K562 (cell line): ENCODE measurements around the gene ATP5F1D. TPM values are rescaled to one million over a fixed set of nuclear protein-coding genes. Genes with fewer than 3 reads are reported as not detected.
A peak's percentile ranks its signal among the peaks of the same experiment; 100 is the strongest.

ENCODE experiments used
- ATAC-seq: fragments of 200-7000 bp; cut with Tn5 transposase; 3 replicates; pipeline ENCODE4 v1.9.1; 2020; ENCODE audit warnings: moderate library complexity
- BruUV-seq: library from RNA; stranded (reverse); fragments of 400-500 nt; replicated peaks from 2 replicates; lab custom pipeline; 2021; lab: Mats Ljungman, UMichigan
- CTCF ChIA-PET: fragments of 300-600 bp; formaldehyde crosslinking; extraction: SDS; loops from one replicate; lab custom pipeline; 2021; ENCODE audit warnings: low intra/inter-chr PET ratio; lab: Yijun Ruan, JAX
- POLR2A ChIA-PET: fragments of 300-600, 350-650 bp; sonication (Branson Sonifier 250); formaldehyde crosslinking; extraction: SDS; loops from one replicate; lab custom pipeline; 2021; ENCODE audit warnings: antibody characterized with exemption, inconsistent platforms; lab: Yijun Ruan, JAX
- DNase-seq, 4 experiments: peaks; one replicate each; pipeline versions ENCODE4 v3.0.0 to v3.0.0-alpha.2; 2011 to 2018; ENCODE audit warnings: low spot score in 3 of 4, mixed read lengths in 3 of 4; ENCODE audit errors: extremely low read depth in 1 of 4
- FAIRE-seq: peaks from 2 replicates; lab custom pipeline; 2011; peaks lifted over from hg19 to GRCh38; lab: Jason Lieb, UNC
- H2AFZ ChIP-seq: 2 replicates; pipeline ENCODE4 v1.6.0; 2011; ENCODE audit warnings: low read depth, low read length, control low read depth, inconsistent platforms
- H3K27ac ChIP-seq: fragments of 200-600 bp; 3 replicates; pipeline ENCODE4 v1.8.0; 2011; ENCODE audit warnings: low read depth, mild to moderate bottlenecking, control low read depth, inconsistent platforms, low read length, moderate library complexity, mixed read lengths; ENCODE audit errors: extremely low read depth
- H3K27me3 ChIP-seq, 2 experiments: fragments of 300-600 bp in 1 of 2; 2 replicates in 1 of 2; 3 replicates in 1 of 2; pipeline versions ENCODE4 v1.6.0 to v1.8.0; 2011; ENCODE audit warnings: inconsistent platforms in 2 of 2, low read length in 2 of 2, mild to moderate bottlenecking in 1 of 2, mixed read lengths in 1 of 2, moderate library complexity in 1 of 2; ENCODE audit not compliant: control insufficient read depth in 2 of 2, insufficient read depth in 2 of 2
- H3K36me3 ChIP-seq: fragments of 300-600 bp; 3 replicates; pipeline ENCODE4 v1.8.0; 2011; ENCODE audit warnings: mild to moderate bottlenecking, low read length, inconsistent platforms; ENCODE audit not compliant: control insufficient read depth, insufficient read depth
- H3K4me1 ChIP-seq, 2 experiments: fragments of 200-600 bp in 1 of 2; replicated peaks in 1 of 2; 2 replicates in 1 of 2; 3 replicates in 1 of 2; pipeline versions ENCODE4 v1.5.1 to v1.8.0; 2011; ENCODE audit warnings: inconsistent platforms in 2 of 2, low read length in 2 of 2, mild to moderate bottlenecking in 1 of 2, mixed read lengths in 1 of 2, moderate library complexity in 1 of 2; ENCODE audit not compliant: control insufficient read depth in 2 of 2, insufficient read depth in 2 of 2
- H3K4me2 ChIP-seq: 2 replicates; pipeline ENCODE4 v1.6.1; 2011; ENCODE audit warnings: low read length, control low read depth, inconsistent platforms, mixed read lengths; ENCODE audit not compliant: insufficient read depth
- H3K4me3 ChIP-seq: fragments of 200-600 bp; sonication (generic), shearing (Covaris generic); 2 replicates; pipeline ENCODE4 v1.5.1; 2016; ENCODE audit warnings: control low read depth, inconsistent platforms
- H3K79me2 ChIP-seq: fragments of 200-600 bp; 3 replicates; pipeline ENCODE4 v1.8.0; 2011; ENCODE audit warnings: low read length, inconsistent platforms; ENCODE audit not compliant: control insufficient read depth, insufficient read depth
- H3K9ac ChIP-seq, 2 experiments: 2 replicates each; pipeline versions ENCODE4 v1.6.0 to v1.6.1; 2011; ENCODE audit warnings: low read depth in 2 of 2, low read length in 2 of 2, control low read depth in 1 of 2, inconsistent platforms in 1 of 2, mild to moderate bottlenecking in 1 of 2, mixed read lengths in 1 of 2; ENCODE audit not compliant: insufficient read depth in 1 of 2
- H3K9me1 ChIP-seq: one replicate; pipeline ENCODE4 v1.6.0; 2011; ENCODE audit warnings: inconsistent platforms, mild to moderate bottlenecking, low read length, moderate library complexity; ENCODE audit not compliant: control insufficient read depth, insufficient read depth
- H3K9me3 ChIP-seq: replicated peaks from 2 replicates; pipeline ENCODE4 v1.5.1; 2011; ENCODE audit warnings: low read depth, low read length, inconsistent platforms; ENCODE audit not compliant: control insufficient read depth, insufficient read depth
- H4K20me1 ChIP-seq: replicated peaks from 2 replicates; pipeline ENCODE4 v1.6.1; 2011; ENCODE audit warnings: low read length, inconsistent platforms, mixed read lengths; ENCODE audit not compliant: control insufficient read depth, insufficient read depth
- BCLAF1 ChIP-seq, 2 experiments: fragments of 450-650 bp in 1 of 2; IDR thresholded peaks; 2 replicates each; pipeline ENCODE4 v1.6.1; 2011 to 2017; ENCODE audit warnings: low read depth in 2 of 2, antibody characterized with exemption in 1 of 2, borderline replicate concordance in 1 of 2, low read length in 1 of 2, mild to moderate bottlenecking in 1 of 2, mixed read lengths in 1 of 2; ENCODE audit not compliant: control insufficient read depth in 1 of 2
- ILK ChIP-seq: fragments of 450-650 bp; IDR thresholded peaks from 2 replicates; pipeline ENCODE4 v1.6.1; 2016; ENCODE audit warnings: missing genetic modification characterization, low read depth, mild to moderate bottlenecking, missing compliant biosample characterization, moderate library complexity, borderline replicate concordance
- POLR2AphosphoS5 ChIP-seq: IDR thresholded peaks from 2 replicates; pipeline ENCODE4 v1.6.1; 2011; ENCODE audit warnings: mild to moderate bottlenecking, low read depth, low read length, moderate library complexity; ENCODE audit not compliant: control insufficient read depth, insufficient read depth
- POLR2B ChIP-seq: fragments of 450-650 bp; IDR thresholded peaks from 2 replicates; pipeline ENCODE4 v1.6.1; 2018; ENCODE audit warnings: low read depth; ENCODE audit not compliant: partially characterized antibody
- RBFOX2 ChIP-seq: fragments of 200-400 bp; formaldehyde crosslinking; IDR thresholded peaks from 2 replicates; pipeline ENCODE4 v1.6.1; 2017; ENCODE audit warnings: low read depth, mild to moderate bottlenecking, low read length, moderate library complexity
- RBM22 ChIP-seq: fragments of 200-400 bp; formaldehyde crosslinking; IDR thresholded peaks from 2 replicates; pipeline ENCODE4 v1.6.1; 2018; ENCODE audit warnings: low read length, low read depth; ENCODE audit not compliant: poor library complexity, severe bottlenecking
- SIN3A ChIP-seq, 2 experiments: fragments of 150-350 bp in 1 of 2; IDR thresholded peaks; 2 replicates each; pipeline ENCODE4 v1.6.1; 2011 to 2016; ENCODE audit warnings: borderline replicate concordance in 2 of 2, low read depth in 2 of 2, low read length in 2 of 2, mild to moderate bottlenecking in 2 of 2, moderate library complexity in 2 of 2; ENCODE audit not compliant: control insufficient read depth in 1 of 2
- VEZF1 ChIP-seq: fragments of 200-800 bp; sonication (Bioruptor generic); IDR thresholded peaks from 2 replicates; pipeline ENCODE4 v1.6.1; 2017; ENCODE audit warnings: missing genetic modification characterization, missing compliant biosample characterization
- WGBS: fragments of 100-300 bp; shearing (Covaris generic); methylation state at CpG from one replicate; pipeline ENCODE4 v1.1.6; 2016; ENCODE audit warnings: low coverage, mixed read lengths; ENCODE audit not compliant: insufficient coverage; ENCODE audit errors: missing lambda C conversion rate; 5-methylcytosine and 5-hydroxymethylcytosine counted together
- in situ Hi-C: fragments of 300-500 bp; cut with MboI; formaldehyde crosslinking; loops from 4 replicates; pipeline ENCODE4 v1.15.0; 2018; ENCODE audit warnings: inconsistent platforms, mixed read lengths
- intact Hi-C: fragments of 100-400 bp; cut with micrococcal nuclease; formaldehyde crosslinking; loops from 2 replicates; pipeline ENCODE4 v1.14.2; 2022
- polyA plus RNA-seq, 8 experiments: library from polyadenylated mRNA; depleted of rRNA in 4 of 8; stranded (reverse) in 5 of 8; unstranded in 3 of 8; fragments of >200 nt; fragmentation: Nextera tagmentation in 2 of 8; fragmentation: Illumina TruSeq in 1 of 8; extraction: Ambion mirVana in 2 of 8; extraction: Trizol in 1 of 8; gene quantifications; 2 replicates each; pipeline versions ENCODE4 v1.2.1 to v1.2.3, GENCODE V29; 2011 to 2014; ENCODE audit warnings: inconsistent platforms in 1 of 8, missing spikeins in 1 of 8
- total RNA-seq, 7 experiments: library from RNA; depleted of rRNA in 6 of 7; stranded (reverse); fragments of >200 nt in 6 of 7; fragmentation: Illumina TruSeq in 2 of 7; extraction: Trizol in 2 of 7; gene quantifications; 2 replicates each; pipeline versions ENCODE4 v1.2.1 to v1.2.3, GENCODE V29; 2011 to 2021; ENCODE audit warnings: low replicate concordance in 1 of 7
- TF ChIP-seq, protein P1 (sequence below), 2 experiments: fragments of 450-650 bp; IDR thresholded peaks; 2 replicates each; pipeline ENCODE4 v1.6.1; 2016
- TF ChIP-seq, protein P2 (sequence below): fragments of 450-650 bp; IDR thresholded peaks from 2 replicates; pipeline ENCODE4 v1.7.1; 2018; ENCODE audit warnings: mild to moderate bottlenecking, low read depth; ENCODE audit not compliant: partially characterized antibody

The ATP5F1D gene
- total and polyA plus RNA-seq, 9 of the 15 experiments (the other 6 are each of a cell fraction or from before 2014, with no cell fraction given): 3.9 to 409 (median 36.8) TPM

GRCh38 chr19:1258163-1258492, 16.6 kb downstream of the ATP5F1D start:
- no peak for DNase-seq
- FAIRE-seq: no peak
- in situ Hi-C loops: no loop called here
- TF ChIP-seq POLR2B (peak; percentile 42), VEZF1 (CRISPR knock-in tag) (peak; percentile 39; the same call in 1 of the 2 replicates), SIN3A (IDR thresholded peaks at IDR 0.05; ENCODE audit: borderline replicate concordance in 2 of 2, control insufficient read depth in 1 of 2, low read depth in 2 of 2, low read length in 2 of 2) (peak in 1 of 2 experiments; percentile 30; a peak in 1 of 4 replicates), POLR2AphosphoS5 (0 out of 2 replicates have a peak, but pooled peaks have one; percentile 38), RBFOX2 (peak; percentile 62), RBM22 (peak; percentile 65), BCLAF1 (IDR thresholded peaks at IDR 0.05; ENCODE audit: borderline replicate concordance in 1 of 2, control insufficient read depth in 1 of 2, low read depth in 2 of 2, low read length in 1 of 2) (0 out of 4 replicates have a peak, but pooled peaks of 1 of the 2 experiments have one; percentile 47), ILK (tag) (no peak)
- TF ChIP-seq, protein P1, sequence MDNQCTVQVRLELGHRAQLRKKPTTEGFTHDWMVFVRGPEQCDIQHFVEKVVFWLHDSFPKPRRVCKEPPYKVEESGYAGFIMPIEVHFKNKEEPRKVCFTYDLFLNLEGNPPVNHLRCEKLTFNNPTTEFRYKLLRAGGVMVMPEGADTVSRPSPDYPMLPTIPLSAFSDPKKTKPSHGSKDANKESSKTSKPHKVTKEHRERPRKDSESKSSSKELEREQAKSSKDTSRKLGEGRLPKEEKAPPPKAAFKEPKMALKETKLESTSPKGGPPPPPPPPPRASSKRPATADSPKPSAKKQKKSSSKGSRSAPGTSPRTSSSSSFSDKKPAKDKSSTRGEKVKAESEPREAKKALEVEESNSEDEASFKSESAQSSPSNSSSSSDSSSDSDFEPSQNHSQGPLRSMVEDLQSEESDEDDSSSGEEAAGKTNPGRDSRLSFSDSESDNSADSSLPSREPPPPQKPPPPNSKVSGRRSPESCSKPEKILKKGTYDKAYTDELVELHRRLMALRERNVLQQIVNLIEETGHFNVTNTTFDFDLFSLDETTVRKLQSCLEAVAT (IDR thresholded peaks at IDR 0.05): no peak
- TF ChIP-seq, protein P2, sequence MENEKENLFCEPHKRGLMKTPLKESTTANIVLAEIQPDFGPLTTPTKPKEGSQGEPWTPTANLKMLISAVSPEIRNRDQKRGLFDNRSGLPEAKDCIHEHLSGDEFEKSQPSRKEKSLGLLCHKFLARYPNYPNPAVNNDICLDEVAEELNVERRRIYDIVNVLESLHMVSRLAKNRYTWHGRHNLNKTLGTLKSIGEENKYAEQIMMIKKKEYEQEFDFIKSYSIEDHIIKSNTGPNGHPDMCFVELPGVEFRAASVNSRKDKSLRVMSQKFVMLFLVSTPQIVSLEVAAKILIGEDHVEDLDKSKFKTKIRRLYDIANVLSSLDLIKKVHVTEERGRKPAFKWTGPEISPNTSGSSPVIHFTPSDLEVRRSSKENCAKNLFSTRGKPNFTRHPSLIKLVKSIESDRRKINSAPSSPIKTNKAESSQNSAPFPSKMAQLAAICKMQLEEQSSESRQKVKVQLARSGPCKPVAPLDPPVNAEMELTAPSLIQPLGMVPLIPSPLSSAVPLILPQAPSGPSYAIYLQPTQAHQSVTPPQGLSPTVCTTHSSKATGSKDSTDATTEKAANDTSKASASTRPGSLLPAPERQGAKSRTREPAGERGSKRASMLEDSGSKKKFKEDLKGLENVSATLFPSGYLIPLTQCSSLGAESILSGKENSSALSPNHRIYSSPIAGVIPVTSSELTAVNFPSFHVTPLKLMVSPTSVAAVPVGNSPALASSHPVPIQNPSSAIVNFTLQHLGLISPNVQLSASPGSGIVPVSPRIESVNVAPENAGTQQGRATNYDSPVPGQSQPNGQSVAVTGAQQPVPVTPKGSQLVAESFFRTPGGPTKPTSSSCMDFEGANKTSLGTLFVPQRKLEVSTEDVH: peak; percentile 26

More at GRCh38 chr19:1258163-1258492, 16.6 kb downstream of the ATP5F1D start:
- BruUV-seq: TSS peak; percentile 39
- H3K36me3 ChIP-seq: peaks cover 53% of the 10 kb centered on the region; the same call in 2 of the 3 replicates
- CTCF ChIA-PET: no interaction called here
- H3K9ac ChIP-seq: peak overlapping the region in 1 of 2 experiments; percentile 31; a peak in 1 of 4 replicates
- H3K4me1 ChIP-seq: peaks cover 65 to 100% of the 10 kb centered on the region in 2 experiments
- intact Hi-C loops: no loop called here
- H3K27me3 ChIP-seq: no peaks in the 10 kb centered on the region
- peak overlapping the region; percentile 57; the same call in 1 of the 3 replicates for H3K27ac ChIP-seq
- POLR2A ChIA-PET: interaction anchor here (1.0 to 7.8 kb wide), 2 partner anchors 11 to 14 kb away, joined by 3 to 88 read pairs; partner anchors contain the start of gene CIRBP
- no peaks in the 10 kb centered on the region for H3K9me3 ChIP-seq
- H2AFZ ChIP-seq: no peak overlapping the region
- H4K20me1 ChIP-seq: 0 out of 2 replicates have a peak, but pooled peaks cover 7% of the 10 kb centered on the region
- no peak for ATAC-seq
- H3K9me1 ChIP-seq: no peaks in the 10 kb centered on the region
- H3K4me2 ChIP-seq: no peak overlapping the region
- no peak overlapping the region for H3K4me3 ChIP-seq
- peaks cover 49% of the 10 kb centered on the region for H3K79me2 ChIP-seq
- 82% methylated on average over 6 of the region's 8 CpGs for WGBS
